Epithelial cell of proximal tubule (primary cell): Measurements from ENCODE around the gene ACSS3. TPM values are rescaled to one million over a fixed set of nuclear protein-coding genes. Genes with fewer than 3 reads are reported as not detected.

ENCODE experiments used
- DNase-seq: peaks from one replicate; pipeline ENCODE4 v3.0.0-alpha.2; 2011; ENCODE audit warnings: low read depth
- H3K4me3 ChIP-seq: 2 replicates; pipeline ENCODE4 v1.5.1; 2011; ENCODE audit warnings: low read depth, mild to moderate bottlenecking, low read length
- total RNA-seq: library from RNA; depleted of rRNA; stranded (reverse); fragments of >200 nt; gene quantifications from 2 replicates; pipeline ENCODE4 v1.2.3, GENCODE V29; 2015
- TF ChIP-seq, protein P1 (sequence below): conservative IDR thresholded peaks from 2 replicates; pipeline ENCODE4 v1.5.1; 2012; ENCODE audit warnings: low read depth, mild to moderate bottlenecking, low read length

Gene ACSS3
- total RNA-seq, 1 donor from 2014 or later: 3.4 TPM

DNA sequence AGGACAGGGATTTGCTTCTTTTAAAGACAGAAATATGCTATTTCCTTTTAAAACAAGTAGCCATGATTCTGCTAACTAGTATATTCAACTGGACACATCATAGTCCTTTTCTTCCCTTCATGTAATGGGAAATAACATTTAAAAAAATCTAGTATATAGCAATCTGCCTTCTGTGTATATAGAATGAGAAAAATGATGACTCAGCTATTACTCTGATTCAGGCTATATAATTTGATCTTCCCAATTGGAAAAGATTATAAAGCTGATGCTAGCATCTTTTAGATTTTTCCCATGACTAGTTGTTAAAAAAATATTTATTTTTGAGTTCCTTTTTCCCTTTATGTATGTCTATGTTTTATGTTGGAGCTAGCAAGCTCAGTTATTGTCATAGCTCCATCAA lies 86.9 kb downstream of the ACSS3 start:
- H3K4me3 ChIP-seq: no peak overlapping the region
- TF ChIP-seq, protein P1, sequence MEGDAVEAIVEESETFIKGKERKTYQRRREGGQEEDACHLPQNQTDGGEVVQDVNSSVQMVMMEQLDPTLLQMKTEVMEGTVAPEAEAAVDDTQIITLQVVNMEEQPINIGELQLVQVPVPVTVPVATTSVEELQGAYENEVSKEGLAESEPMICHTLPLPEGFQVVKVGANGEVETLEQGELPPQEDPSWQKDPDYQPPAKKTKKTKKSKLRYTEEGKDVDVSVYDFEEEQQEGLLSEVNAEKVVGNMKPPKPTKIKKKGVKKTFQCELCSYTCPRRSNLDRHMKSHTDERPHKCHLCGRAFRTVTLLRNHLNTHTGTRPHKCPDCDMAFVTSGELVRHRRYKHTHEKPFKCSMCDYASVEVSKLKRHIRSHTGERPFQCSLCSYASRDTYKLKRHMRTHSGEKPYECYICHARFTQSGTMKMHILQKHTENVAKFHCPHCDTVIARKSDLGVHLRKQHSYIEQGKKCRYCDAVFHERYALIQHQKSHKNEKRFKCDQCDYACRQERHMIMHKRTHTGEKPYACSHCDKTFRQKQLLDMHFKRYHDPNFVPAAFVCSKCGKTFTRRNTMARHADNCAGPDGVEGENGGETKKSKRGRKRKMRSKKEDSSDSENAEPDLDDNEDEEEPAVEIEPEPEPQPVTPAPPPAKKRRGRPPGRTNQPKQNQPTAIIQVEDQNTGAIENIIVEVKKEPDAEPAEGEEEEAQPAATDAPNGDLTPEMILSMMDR: no peak
- no peak for DNase-seq

DNA sequence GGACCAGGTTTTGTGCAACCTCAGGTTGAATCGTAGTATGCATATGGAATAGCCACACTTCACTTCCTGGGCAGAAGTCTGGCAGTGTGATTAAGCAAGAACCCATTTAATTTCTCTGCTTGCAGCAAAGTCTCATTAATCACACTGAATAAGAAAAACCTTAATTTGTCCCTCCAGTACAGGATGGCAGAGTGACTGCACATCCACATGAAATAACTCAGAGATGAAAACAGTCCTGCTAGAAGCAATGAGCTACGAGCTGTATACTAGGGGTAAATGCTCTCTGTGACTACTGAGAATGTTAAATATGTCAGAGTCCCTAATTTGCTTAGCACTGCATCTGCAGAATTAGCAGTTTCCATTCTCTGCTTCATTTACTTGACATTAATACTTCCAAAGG lies 88.9 kb downstream of the ACSS3 start:
- DNase-seq: no peak
- H3K4me3 ChIP-seq: no peak overlapping the region
- TF ChIP-seq, protein P1: no peak

DNA sequence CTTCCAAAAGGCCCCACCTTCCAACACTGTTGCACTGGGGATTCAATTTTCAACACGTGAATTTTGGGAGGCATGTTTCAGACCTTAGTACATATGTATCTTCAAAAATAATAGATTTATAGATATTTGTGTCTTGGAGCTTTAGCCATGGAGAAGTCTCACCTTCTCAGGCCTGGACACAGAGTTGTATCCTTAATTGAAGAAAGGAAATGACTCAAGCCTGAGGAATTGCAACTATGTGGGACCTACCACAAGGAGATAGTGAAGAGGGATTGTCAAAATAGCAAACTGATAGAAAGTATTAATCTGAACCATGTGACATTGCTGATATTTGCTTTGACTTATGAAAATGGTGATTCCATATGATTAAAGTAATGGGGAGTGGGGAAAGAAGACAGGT lies 89.8 kb downstream of the ACSS3 start:
- TF ChIP-seq, protein P1: no peak
- DNase-seq: no peak
- no peak overlapping the region for H3K4me3 ChIP-seq

DNA sequence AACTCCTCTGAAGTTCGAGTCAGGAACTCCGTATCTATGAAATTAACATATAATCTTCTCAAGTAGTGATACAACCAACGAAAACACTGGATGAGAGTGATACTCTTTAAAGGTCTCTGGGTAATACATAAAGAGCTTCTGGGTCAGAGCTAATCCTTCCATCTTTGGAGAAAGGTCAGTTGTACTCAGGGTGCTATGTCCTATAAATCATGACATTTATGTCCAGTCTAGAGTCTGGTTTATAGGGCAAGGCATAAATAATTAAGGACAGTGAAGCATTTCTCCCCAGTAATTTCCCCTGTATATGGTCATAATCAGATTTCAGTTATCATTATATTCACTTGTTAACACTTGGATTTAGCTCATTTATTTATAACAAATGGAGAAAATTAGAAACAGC lies 90.6 kb downstream of the ACSS3 start:
- DNase-seq: no peak
- H3K4me3 ChIP-seq: no peak overlapping the region
- TF ChIP-seq, protein P1: no peak

DNA sequence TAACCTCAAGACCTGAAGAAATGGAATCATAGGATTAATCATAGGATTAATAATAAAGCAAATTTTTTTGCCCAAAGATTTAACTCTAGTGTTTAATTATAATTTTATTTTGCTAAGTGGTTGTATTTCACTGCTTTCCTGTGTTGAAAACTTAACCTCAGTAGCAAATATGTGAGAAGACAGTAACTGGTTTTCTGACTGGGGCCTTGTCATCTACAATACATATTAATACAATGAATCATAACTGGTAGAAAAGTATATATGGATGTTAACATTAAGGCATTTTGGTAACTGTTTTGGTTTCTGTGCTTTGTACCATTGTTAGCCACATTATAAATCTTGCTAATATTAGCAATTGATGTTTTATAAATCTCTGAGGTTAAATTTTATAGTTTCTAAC lies 92.2 kb downstream of the ACSS3 start:
- TF ChIP-seq, protein P1: no peak
- no peak for DNase-seq
- H3K4me3 ChIP-seq: no peak overlapping the region

DNA sequence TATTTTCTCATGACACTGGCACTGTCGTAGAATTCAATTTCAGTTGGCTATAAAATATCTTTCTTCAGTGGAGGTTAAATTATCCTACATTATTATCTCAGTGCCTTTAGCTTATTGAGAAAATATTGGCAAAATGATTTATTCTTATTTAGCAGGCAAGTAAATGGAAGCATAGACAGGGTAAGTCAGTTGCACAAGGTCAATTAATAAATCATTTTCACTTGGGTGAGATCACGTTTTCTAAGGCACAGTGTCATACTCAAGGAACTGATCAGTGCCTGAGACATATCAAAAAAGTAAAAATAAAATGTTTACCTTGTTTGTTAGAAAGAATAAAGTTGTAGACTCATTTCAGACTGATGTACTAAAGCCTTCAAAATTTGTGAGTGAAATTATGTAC lies 95.0 kb downstream of the ACSS3 start:
- TF ChIP-seq, protein P1: no peak
- DNase-seq: no peak

DNA sequence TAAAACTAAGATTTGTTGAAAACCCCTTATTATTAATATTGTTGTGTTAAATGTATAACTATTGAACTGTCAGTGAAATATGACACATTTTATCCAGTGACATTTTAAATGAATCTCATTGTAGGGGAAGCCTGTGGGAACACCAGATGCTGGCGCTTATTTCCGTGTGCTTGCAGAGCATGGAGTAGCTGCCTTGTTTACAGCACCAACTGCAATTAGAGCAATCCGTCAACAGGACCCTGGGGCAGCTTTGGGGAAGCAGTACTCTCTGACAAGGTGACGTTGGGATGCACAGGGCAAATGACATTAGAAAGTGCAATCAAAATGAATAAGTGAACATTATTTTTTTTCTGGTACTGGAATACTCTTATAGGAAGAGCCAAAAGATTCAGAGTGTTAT lies 96.8 kb downstream of the ACSS3 start:
- no peak for DNase-seq
- TF ChIP-seq, protein P1: no peak
- no peak overlapping the region for H3K4me3 ChIP-seq

More for the DNA sequence above, 95.0 kb downstream of the ACSS3 start:
- no peak overlapping the region for H3K4me3 ChIP-seq
